ENCODE data around the gene RBCK1.
"Not testable (repeated sequence)": the region's sequence is repeated elsewhere in the genome, so short reads cannot be mapped to it uniquely, and the experiment has no call there.

Gene RBCK1

DNA sequence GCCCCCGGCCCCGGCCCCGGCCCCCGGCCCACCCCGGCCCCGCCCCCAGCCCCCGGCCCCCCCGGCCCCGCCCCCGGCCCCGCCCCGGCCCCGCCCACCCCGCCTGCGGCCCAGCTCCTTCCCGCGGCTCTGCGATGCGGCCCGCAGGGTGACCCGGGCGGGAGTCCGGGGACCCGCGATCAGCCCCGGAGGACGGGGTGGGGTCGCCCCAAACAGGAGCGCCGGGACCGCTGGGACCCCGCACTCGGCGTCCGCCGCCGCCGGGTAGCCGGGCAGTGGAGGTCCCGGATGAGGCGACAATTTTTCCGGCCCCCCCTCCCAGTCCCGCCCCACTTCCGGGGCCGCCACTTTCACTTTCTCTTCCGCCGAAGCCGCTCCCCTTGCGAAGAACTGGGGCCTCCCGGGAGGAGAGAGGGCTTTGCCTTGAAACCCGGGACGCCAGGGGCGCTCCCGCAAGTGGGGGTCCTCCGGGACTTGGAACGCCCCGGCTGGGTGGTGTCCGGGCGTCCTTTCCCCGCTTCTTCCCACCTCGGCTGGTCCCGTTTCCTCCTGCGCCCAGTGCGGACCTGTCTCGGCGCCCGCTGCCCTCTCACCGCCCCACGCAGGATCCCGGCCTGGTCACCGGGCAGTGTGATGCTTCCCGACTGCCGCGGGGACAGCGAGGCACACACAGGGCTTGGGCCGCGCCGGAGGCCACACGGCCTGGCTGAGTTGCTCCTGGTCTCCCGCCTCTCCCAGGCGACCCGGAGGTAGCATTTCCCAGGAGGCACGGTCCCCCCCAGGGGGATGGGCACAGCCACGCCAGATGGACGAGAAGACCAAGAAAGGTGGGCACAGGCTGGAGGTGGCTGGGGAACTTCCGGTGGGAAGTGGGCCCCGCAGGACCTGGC lies at the start of gene RBCK1:
Gene RBCK1 (plus strand): TSS at position 347 of the 890 bp plus-strand sequence. CDS start 459 bp downstream, at position 806.
- DNase-seq: no peak

- DNase-seq: no peak
These were observed 49.1 kb upstream of the RBCK1 start for GRCh38 chr20:358891-359555.

DNA sequence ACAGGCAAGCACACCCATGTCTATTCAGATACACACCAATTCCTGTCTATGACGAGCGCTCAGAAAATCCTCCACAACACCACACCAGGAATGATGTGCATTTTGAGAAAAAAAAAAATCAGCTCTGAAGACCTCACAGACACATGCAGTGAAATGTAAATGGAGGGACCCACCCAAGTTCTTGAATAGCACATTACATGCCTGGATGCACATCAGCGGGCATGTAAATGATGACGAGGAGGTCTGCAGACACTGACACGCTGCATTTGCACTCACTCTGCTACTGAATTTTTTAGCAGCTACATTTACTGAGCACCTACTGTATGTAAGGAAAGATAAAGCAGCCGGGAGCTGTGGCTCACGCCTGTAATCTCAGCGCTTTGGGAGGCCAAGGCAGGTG lies 46.5 kb upstream of the RBCK1 start:
- DNase-seq: no peak

- DNase-seq: no peak
These were observed 45.5 kb upstream of the RBCK1 start for GRCh38 chr20:362271-363254.

- no peak for DNase-seq
These were observed 44.6 kb upstream of the RBCK1 start for GRCh38 chr20:363319-364078.

DNA sequence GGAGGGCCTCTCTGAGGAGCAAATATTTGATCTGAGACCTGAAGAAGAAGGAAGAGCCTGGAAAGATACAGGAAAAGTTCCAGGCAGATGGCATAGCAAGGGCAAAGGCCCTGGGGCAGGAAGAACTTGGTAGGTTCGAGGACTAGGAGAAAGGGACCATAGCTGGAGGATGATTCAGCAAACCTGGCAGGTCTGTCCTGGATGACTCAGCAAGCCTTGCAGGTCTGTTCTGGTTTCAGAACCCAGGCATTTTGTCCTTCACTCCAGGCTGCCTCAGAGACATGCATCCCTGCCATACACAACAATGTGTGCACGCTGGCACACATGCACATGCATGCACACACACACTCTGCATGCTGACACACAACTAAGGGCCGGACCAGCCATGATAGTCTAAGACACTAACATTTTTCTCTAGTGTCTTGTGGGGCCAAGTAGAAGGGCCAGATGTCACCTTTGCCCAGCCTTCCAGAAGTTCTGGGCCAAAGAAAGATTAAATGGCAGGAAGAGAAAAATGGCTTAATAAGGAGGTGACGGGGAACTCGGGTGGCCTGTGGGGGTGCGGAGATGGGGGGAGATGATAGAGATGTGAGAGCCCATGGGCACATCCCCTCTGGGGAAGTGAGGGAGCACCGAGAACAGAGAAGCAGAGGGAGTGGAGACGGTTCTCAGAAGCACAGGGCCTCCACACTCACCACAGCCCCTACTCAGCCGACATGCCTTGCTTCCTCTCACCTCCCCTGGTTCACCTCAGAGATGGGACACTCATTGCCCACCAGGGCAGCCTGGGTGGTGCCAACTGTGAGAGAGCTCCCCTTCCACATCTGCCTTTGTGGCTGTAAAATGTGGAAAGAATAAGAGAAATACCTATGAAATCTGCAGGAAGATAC lies 42.9 kb upstream of the RBCK1 start:
- no peak for DNase-seq

DNA sequence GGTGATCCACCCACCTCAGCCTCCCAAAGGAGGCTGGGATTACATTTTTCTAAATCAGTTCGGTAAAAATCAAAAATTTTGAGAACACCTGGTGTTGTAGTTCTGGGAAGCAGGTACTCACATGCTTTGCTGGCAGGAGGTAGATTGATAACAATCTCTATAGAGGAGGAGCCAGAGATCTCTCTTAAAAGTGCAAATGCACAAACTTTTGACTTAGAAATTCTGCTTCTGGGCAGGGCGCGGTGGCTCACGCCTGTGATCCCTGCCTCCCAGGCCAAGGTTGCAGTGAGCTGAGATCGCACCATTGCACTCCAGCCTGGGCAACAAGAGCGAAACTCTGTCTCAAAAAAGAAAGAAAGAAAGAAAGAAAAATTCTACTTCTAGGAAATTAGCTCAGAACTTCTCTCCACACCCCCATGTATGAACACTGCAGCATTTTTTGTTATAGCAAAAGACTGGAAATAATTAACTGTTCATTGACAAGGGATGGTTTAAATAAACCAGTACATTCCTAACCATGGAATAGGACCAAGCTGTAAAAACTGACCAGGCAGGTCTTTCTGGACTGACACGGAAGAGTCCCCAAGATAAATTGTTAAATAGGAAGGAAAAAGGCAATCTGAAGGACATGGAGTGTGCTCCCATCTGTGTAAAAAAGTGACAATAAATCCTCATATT lies 41.9 kb upstream of the RBCK1 start:
- no peak for DNase-seq

GRCh38 chr20:366719-367485 lies 41.2 kb upstream of the RBCK1 start:
- DNase-seq: no peak

DNA sequence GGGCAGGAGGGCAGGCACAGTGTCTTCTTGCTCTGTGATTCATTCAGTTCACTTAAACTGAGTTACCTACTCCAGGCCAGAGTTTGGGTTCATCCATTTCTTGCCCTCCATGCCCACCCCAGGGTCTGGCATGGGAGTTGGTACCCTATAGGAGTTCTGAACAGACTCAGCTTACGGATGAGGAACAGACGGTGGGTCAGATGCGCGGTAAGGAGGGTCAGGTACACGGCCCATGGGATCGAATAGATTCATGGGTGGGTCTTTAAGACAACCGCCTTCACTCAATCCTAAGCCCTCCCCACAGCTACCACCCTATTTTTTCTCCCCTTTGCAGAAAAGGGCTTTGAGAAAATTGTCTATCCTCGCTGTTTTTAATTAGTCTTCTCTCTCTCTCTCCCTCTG lies 40.6 kb upstream of the RBCK1 start:
- DNase-seq: no peak

DNA sequence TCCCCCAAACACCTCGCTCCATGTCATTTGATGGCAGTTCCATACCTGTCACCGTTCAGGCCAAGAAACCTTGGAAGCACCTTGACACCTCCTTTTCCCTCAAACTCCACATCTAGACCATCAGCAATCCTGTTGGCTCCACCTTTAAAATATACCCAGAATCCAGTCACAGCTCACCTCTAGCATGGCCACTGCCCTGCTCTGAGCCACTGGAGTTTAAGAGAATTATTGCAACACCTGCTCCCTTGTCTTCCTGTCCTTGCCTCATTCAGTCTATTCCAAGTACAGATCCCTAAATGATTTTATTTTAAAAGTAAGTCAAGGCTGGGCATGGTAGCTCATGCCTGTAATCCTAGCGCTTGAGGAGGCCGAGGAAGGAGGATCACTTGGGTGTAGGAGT lies 39.2 kb upstream of the RBCK1 start:
- DNase-seq: no peak

GRCh38 chr20:370151-370600 lies 37.9 kb upstream of the RBCK1 start:
- no peak for DNase-seq

DNA sequence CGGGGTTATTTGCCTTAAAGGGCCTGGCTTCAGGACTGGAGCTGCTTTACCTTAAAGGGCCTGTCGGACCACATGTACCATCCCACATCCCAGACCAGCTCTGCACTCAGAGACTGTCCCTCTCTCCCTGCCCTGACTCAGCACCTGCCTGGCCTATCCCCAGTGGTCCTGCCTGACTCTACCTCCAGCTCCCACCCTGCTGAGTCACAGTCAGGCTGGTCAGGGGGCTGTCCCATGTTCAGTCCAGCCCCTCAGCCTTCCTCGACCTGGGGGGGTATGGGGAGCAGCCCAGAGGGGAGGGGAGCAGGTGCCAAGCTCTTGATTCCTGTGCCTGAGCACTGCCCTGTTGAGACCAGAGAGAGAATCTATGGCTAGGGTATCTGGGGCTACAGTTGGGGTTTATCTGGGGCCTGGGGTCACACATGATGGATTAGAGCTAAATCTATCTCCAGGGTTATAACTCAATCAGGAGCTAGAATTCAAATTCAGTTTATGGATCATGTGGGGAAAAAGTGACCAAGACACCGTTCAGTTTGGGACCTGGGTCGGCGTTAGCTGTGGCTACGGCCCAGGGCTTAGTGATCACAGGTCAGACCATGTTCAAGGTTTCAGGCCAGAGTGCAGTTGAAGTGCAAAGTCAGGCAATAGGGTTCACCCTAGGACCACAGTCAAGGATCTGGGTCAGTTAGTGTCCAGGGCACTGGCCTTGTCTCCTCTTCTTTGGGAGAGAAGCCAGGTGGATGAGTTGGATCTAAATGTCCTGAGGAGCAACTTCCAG lies 36.9 kb upstream of the RBCK1 start:
- DNase-seq: no peak

GRCh38 chr20:371755-372542 lies 36.1 kb upstream of the RBCK1 start:
- DNase-seq: no peak

- DNase-seq: not testable (repeated sequence)
These were observed 35.5 kb upstream of the RBCK1 start for GRCh38 chr20:372543-373082.

GRCh38 chr20:373171-373890 lies 34.8 kb upstream of the RBCK1 start:
- peak; percentile 36 for DNase-seq

DNA sequence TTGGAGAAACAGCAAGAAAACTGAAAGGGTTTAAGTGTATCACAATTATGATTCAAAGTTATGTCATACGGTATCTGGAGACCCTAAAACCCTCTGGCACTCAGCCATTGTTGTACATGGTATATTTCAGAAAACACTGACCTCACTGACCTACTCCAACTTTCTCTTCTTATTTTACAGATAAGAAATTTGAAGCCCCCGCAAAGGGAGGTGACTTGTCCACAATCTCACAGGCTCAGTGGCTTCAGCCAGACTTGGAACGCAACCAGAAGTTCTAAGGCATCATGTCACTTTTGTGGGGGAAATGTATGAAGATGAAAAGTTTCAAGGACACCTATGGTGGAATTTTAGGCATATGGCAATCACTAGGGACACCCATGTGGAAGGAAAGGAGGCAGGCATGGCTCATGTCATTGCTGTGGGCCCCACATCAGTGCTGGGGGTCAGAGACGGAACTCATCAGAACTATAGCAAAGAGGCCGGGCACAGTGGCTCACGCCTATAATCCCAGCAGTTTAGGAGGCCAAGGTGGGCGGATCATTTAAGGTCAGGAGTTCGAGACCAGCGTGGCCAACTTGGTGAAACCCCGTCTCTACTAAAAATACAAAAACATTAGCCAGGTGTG lies 32.7 kb upstream of the RBCK1 start:
- DNase-seq: no peak

DNA sequence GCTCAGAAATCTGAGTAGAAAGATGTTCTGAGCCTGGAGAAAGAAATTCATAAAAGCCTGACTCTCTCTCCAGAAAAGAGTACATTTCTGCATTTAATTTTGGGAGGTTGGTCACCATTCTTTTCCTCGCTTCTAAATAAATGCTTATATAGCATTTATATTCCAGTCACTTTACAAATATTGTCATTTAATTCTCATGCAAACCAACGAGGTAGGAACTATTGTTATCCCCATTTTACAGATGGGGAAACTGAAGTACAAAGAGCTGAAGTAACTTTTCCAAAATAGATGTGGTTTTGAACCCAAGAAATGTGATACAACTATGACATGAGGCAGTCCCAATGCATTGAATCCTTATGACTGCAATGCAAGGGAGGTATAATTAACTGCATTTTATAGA lies 32.0 kb upstream of the RBCK1 start:
- no peak for DNase-seq

Data from SIG-M5 (cell line).